ENCODE measurements around the gene PTGES.
"Not testable (repeated sequence)": the region's sequence is repeated elsewhere in the genome, so short reads cannot be mapped to it uniquely, and the experiment has no call there.

Gene PTGES

GRCh38 chr9:129770741-129771140 lies 17.9 kb upstream of the PTGES start:
- DNase-seq (ENCODE audit: low read depth in 2 of 2): no peak

- no peak for DNase-seq (ENCODE audit: low read depth in 2 of 2)
Measured at GRCh38 chr9:129769669-129770068, 16.8 kb upstream of the PTGES start.

DNA sequence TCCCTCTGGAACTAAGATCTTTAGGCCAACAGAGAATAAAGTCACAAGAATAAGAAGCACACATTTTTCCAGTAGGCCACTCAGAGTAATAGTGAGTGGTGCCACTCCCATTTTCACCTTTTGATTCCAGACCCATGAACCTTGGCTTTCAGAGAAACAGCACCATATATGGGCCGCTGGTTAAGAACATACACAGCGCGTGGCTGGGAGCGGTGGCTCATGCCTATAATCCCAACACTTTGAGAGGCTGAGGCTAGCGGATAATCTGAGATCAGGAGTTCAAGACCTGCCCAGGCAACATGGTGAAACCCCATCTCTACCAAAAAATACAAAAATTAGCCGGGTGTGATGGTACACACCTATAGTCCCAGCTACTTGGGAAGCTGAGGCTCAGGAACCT lies 15.6 kb upstream of the PTGES start:
- no peak for DNase-seq (ENCODE audit: low read depth in 2 of 2)

- no peak for DNase-seq (ENCODE audit: low read depth in 2 of 2)
Measured at GRCh38 chr9:129765764-129766317, 13.0 kb upstream of the PTGES start.

DNA sequence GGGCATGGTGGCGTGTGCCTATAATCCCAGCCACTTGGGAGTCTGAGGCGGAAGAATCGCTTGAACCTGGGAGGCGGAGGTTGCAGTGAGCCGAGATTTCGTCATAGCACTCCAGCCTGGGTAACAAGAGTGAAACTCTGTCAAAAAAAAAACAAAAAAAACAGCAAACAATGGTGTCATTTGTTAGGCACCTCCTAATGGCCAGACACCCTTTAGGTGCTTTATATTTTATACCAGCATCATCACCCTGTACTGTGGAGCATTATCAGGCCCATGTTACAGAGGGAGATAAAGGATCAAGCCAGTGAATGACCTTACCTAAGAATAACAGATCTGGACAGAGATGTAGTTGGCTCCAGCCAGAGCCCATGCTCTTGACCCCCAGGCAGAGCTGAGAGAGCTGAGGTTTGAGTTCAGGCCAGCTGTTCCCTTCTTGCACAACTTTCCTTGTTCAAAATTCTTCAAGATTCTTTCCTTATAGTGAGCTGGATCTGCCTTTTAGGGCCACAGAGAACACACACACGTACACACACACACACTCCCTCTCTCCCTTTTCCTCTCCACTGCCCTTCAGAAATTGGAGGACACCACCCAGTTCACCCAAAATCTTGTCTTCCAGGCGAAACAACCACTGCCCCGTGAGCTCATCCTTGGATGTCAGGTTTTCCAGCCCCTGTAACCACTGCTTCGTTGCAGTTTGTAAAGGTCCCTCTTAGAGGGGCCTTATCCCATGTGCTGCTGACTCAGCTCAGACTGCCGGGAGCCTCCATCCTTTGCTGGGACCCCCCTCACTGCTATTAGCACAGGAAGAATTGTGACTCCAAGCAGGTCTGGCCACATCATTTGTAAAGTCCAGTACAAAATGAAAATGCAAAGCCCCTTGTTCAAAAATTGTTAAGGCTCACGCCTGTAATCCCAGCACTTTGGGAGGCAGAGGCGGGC lies 10.4 kb upstream of the PTGES start:
- no peak for DNase-seq (ENCODE audit: low read depth in 2 of 2)

DNA sequence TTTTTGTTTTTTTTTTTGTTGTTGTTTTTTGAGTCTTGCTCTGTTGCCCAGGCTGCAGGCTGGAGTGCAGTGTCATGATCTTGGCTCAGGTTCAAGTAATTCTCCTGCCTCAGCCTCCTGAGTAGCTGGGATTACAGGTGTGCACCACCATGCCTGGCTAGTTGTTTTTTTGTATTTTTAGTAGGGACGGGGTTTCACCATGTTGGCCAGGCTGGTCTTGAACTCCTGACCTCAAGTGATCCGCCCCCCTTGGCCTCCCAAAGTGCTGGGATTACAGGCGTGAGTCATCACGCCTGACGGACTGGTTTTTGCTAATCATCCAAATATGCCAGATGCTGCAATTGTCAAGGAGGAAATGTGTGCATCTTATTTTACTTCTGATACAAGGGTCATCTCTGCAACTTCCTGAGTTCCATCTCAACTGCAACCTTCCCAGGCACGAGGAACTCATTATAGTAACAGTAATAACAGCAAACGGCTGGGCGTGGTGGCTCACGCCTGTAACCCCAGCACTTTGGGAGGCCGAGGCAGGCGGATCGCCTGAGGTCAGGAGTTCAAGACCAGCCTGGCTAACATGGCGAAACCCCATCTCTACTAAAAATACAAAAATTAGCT lies 9.6 kb upstream of the PTGES start:
- DNase-seq (ENCODE audit: low read depth in 2 of 2): not testable (repeated sequence)

DNA sequence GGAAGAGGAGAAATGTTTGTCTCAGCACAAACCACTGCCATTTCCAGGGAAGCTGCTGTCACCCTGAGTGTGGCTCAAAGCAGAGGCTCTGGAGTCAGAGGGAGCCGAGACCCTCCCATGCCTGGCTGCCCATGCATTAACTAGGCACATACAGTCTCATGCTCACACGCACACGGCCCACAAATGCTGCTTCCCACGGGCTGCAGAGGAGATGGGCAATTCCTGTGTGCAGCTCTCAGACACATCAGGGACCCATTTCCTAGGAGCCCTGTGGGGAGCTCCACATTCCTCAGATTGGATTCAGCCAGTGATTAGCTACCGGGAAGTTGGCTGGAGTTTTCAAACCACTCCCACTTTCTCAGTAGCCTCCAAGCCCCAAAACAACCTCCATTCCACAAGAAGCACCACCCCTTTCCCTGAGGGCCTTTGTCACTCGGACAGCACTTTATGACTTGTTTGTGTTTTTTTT lies 9.1 kb upstream of the PTGES start:
- DNase-seq (ENCODE audit: low read depth in 2 of 2): no peak

DNA sequence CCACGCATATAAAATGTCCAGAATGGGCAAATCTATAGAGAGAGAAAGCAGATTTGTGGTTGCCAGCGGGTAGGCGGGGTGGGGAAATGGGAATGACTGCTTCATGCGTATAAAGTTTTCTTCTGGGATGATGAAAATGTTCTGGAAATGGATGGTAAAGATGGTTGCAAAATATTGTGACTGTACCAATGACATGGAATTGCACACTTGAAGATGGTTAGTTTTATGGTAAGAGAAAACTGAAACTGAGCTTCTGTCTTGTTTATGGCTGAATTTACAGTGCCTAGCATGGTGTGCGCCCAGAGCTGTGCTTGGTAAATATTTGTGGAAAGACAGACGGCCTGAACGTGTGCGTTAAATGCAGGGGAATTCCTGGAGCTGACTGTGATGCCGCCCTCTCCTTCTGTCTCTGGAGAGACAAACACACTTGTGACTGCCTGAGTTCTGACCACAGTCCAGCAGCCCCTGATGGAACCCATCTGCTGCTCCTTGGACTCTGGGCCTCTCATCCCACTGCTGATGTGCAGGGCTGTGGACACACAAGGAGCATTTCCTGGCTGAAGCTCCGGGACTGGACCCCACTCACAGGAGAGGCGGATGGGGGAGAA lies 8.6 kb upstream of the PTGES start:
- no peak for DNase-seq (ENCODE audit: low read depth in 2 of 2)

GRCh38 chr9:129760784-129761183 lies 7.9 kb upstream of the PTGES start:
- DNase-seq (ENCODE audit: low read depth in 2 of 2): not testable (repeated sequence)

GRCh38 chr9:129759804-129760502 lies 7.1 kb upstream of the PTGES start:
- DNase-seq (ENCODE audit: low read depth in 2 of 2): no peak

- no peak for DNase-seq (ENCODE audit: low read depth in 2 of 2)
Measured at GRCh38 chr9:129759319-129759718, 6.5 kb upstream of the PTGES start.

- DNase-seq (ENCODE audit: low read depth in 2 of 2): no peak
Measured at GRCh38 chr9:129757045-129757444, 4.2 kb upstream of the PTGES start.

- no peak for DNase-seq (ENCODE audit: low read depth in 2 of 2)
Measured at GRCh38 chr9:129756191-129756590, 3.3 kb upstream of the PTGES start.

DNA sequence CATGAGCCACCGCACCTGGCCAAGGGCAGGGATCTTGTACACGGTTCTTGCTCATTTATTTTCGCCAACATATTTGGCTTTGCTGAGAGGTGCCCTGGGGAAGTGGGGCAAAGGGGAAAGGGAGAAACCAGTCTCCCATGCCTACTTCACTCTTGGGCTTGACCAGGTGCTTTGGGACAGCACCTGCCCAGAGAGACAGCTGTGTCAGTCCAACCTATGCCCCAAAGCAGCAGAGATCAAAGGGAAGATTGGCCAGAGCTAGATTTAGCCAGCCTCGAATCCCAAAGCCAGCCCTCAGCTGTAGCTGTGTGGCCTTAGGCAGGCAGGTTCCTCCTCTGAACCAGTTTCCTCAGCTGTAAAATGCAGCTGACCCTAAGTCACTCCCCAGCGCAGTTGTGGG lies 2.3 kb upstream of the PTGES start:
- DNase-seq (ENCODE audit: low read depth in 2 of 2): no peak

DNA sequence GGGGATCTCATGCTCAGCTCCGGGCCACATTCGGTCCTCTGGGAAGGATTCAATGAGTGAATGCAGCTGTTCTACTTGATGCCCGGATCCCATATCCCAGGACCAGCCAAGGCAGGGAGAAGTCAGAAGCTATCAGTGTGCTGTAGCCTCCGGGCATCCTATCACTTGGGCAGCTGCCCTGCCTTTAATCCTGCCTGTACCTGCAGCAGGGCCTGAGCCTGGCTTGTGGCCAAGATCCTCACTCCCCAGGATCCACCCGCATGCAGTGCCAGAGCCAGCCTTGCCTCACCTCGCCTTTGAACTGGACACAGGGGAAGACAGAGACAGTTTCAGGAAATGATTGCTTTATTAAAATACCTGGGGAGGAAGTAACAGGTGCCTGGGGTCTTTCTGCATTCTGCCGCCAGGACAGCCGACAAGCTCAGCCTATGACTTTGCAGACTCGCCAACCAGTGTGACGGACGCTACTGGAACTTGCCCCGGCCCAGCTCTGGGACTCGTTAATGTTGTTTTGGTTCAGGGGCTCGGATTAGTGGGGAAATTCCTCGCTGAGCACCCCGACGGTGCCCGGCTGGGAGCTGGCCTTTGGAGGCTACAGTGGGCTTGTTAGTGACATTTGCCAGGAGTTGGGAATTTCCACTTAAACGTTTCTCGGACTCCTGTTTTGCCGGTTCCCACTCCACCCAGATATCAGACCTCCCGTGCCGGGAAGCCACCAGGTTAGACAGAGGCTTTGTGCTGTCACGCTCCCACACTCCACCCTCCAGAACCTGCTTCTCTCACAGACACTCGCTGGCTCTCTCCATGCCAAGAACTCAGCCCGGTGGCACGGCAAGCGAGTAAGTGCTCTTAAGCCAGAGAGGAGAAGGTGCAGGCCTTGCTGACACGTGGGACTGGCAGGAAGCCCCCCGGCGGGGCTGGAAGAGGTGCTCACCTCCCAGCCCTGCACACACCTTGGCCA lies 721 bp downstream of the PTGES start:
- no peak for DNase-seq (ENCODE audit: low read depth in 2 of 2)

DNA sequence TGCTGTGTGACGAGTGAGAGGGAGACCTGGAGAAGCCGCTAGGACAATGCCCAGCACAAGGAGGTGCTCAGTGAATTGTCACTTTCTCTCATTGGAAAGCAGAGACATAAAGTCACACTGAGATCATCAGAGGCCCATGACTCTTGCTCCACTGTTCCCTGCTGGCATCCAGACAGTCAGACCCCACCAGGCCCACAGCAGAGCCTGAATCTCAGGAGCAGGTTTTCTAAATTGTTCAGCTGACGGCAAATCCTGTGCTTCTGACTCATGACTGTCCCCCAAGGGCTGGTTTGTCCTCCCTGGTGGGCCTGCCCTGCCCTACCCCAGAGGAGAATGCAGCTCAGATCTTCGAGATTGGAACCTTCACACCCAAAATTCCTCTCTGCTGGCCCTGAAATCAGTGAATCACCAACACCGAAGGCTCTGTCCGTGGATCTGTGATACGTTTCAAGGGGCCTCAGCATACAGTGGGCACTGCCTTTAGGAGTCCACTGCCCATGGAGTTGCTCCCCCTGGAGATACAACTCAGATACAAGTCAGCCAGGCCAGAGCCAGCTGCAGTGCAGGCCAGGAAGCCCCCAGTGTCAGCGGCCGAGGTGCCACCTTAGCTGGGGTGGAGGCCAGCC lies 2.7 kb downstream of the PTGES start:
- DNase-seq (ENCODE audit: low read depth in 2 of 2): no peak

DNA sequence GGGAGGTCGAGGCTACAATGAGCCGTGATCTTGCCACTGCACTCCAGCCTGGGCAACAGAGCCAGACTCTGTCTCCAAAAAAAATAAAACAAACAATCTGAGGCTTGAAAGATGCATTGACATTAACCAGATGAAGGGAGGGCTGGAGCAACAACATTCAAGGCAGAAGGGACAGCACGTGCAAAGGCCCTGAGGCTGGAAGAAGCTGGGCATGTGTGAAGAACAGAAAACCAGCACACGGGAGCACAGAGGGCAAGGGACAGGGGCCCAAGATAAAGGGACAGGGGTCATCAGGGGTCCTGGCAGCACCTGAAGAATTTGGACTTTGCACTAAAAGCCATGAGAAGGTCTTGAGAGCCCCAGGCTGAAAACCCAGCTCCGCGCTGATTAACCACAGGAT lies 3.3 kb downstream of the PTGES start:
- DNase-seq (ENCODE audit: low read depth in 2 of 2): no peak

DNA sequence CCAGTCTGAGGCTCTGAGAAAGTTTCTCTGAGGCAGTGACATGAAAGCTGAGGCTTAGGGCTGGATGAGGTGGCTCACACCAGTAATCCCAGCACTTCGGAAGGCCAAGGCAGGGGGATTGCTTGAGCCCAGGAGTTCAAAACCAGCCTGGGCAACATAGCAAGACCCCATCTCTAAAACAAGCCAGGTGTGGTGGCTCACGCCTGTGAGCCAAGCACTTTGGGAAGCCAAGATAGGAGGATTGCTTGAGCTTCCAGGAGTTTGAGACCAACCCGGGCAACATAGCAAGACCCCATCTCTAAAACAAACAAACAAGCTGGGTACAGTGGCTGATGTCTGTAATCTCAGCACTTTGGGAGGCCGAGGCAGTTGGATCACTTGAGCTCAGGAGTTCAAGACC lies 3.8 kb downstream of the PTGES start:
- DNase-seq (ENCODE audit: low read depth in 2 of 2): not testable (repeated sequence)

DNA sequence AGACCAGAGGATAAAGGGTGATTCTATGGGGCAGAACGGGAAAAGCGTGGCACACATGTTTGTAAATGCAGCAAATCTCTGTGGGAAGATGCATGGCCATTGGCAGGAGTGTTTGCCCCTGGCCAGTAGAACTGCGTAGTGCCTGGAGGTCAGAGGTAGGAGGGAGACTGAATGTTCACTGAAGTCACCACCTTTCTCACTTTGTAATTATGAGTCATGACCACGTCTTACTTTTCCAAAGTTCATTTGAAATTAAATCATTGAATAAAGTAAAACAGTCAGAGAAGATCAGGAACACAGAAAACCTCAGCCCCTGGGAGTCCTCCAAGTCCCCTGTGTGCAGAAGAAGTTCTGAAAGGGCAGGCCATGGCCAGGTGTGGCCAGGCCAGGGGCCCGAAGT lies 4.6 kb downstream of the PTGES start:
- DNase-seq (ENCODE audit: low read depth in 2 of 2): no peak

GRCh38 chr9:129746092-129746777 lies 6.6 kb downstream of the PTGES start:
- DNase-seq (ENCODE audit: low read depth in 2 of 2): no peak

Measured in stimulated activated CD8-positive, alpha-beta memory T cell treated with anti-CD3 and anti-CD28 coated beads, Interleukin-15, amount 100 ng/mL, for 48 hours (primary cell).